Measurements from ENCODE around the gene VIPAS39. TPM values are rescaled to one million over a fixed set of nuclear protein-coding genes. Genes with fewer than 3 reads are reported as not detected.
"Not testable (repeated sequence)": the region's sequence is repeated elsewhere in the genome, so short reads cannot be mapped to it uniquely, and the experiment has no call there.

The VIPAS39 gene
- total RNA-seq, 1 donor from 2014 or later = 17.1 TPM

GRCh38 chr14:77470224-77470870, 12.9 kb upstream of the VIPAS39 start:
- intact Hi-C loops (cut with micrococcal nuclease) = no loop called here

GRCh38 chr14:77469539-77469938, 12.1 kb upstream of the VIPAS39 start:
- intact Hi-C loops (cut with micrococcal nuclease) = no loop called here

GRCh38 chr14:77469067-77469505, 11.7 kb upstream of the VIPAS39 start:
- intact Hi-C loops (cut with micrococcal nuclease) = no loop called here

GRCh38 chr14:77467801-77468200, 10.4 kb upstream of the VIPAS39 start:
- intact Hi-C loops (cut with micrococcal nuclease) = no loop called here

- intact Hi-C loops (cut with micrococcal nuclease) = loop anchor here (2.0 to 5.0 kb wide), 4 partner anchors 157 to 647 kb away; partner anchors contain the start of genes ADCK1 and ANGEL1
Measured at GRCh38 chr14:77459072-77459723, 1.8 kb upstream of the VIPAS39 start.

- intact Hi-C loops (cut with micrococcal nuclease) = loop anchor here (2.0 to 5.0 kb wide), 4 partner anchors 156 to 646 kb away; partner anchors contain the start of genes ADCK1 and ANGEL1
Measured at GRCh38 chr14:77458249-77458950, 999 bp upstream of the VIPAS39 start.

GRCh38 chr14:77457115-77457521, 283 bp downstream of the VIPAS39 start:
- intact Hi-C loops (cut with micrococcal nuclease) = loop anchor here (1.0 to 5.0 kb wide), 11 partner anchors 80 to 645 kb away; partner anchors contain the start of genes ALKBH1, ANGEL1, CIPC and GSTZ1

GRCh38 chr14:77455966-77456640, 1.3 kb downstream of the VIPAS39 start:
- intact Hi-C loops (cut with micrococcal nuclease) = loop anchor here (2.0 to 5.0 kb wide), 4 partner anchors 95 to 644 kb away; partner anchors contain the start of gene ANGEL1

- intact Hi-C loops (cut with micrococcal nuclease) = no loop called here
Measured at GRCh38 chr14:77442196-77442595, 15.2 kb downstream of the VIPAS39 start.

GRCh38 chr14:77439861-77440260, 17.5 kb downstream of the VIPAS39 start:
- intact Hi-C loops (cut with micrococcal nuclease) = no loop called here

- intact Hi-C loops (cut with micrococcal nuclease) = no loop called here
Measured at GRCh38 chr14:77438596-77438995, 18.8 kb downstream of the VIPAS39 start.

- intact Hi-C loops (cut with micrococcal nuclease) = no loop called here
Measured at GRCh38 chr14:77436042-77436441, 21.4 kb downstream of the VIPAS39 start.

GRCh38 chr14:77426396-77426795, 31.0 kb downstream of the VIPAS39 start:
- intact Hi-C loops (cut with micrococcal nuclease) = no loop called here

- intact Hi-C loops (cut with micrococcal nuclease) = no loop called here
Measured at GRCh38 chr14:77424862-77425261, 32.5 kb downstream of the VIPAS39 start.

- intact Hi-C loops (cut with micrococcal nuclease) = no loop called here
Measured at GRCh38 chr14:77423423-77423822, 34.0 kb downstream of the VIPAS39 start, which contains the start of gene NOXRED1. TSS of gene NOXRED1 (minus strand) at chr14:77423523. CDS start at chr14:77422889, 634 bp downstream.

GRCh38 chr14:77421201-77421600, 36.2 kb downstream of the VIPAS39 start:
- intact Hi-C loops (cut with micrococcal nuclease) = no loop called here

- intact Hi-C loops (cut with micrococcal nuclease) = no loop called here
Measured at GRCh38 chr14:77416836-77417235, 40.6 kb downstream of the VIPAS39 start.

GRCh38 chr14:77416098-77416497, 41.3 kb downstream of the VIPAS39 start:
- intact Hi-C loops (cut with micrococcal nuclease) = not testable (repeated sequence)

- intact Hi-C loops (cut with micrococcal nuclease) = not testable (repeated sequence)
Measured at GRCh38 chr14:77415403-77416030, 41.9 kb downstream of the VIPAS39 start.

- intact Hi-C loops (cut with micrococcal nuclease) = loop anchor here (10.0 kb wide), 1 partner anchor 254 kb away; no protein-coding TSS in a partner anchor
Measured at GRCh38 chr14:77409131-77409533, 48.3 kb downstream of the VIPAS39 start.

GRCh38 chr14:77407158-77407557, 50.2 kb downstream of the VIPAS39 start:
- intact Hi-C loops (cut with micrococcal nuclease) = loop anchor here (10.0 kb wide), 1 partner anchor 252 kb away; no protein-coding TSS in a partner anchor

Measured in T-helper 2 cell treated with Interferon-gamma antibody and Interleukin-4, amounts not matched to agents 100 ng/mL and 5 ng/mL, for 36 hours (primary cell).